Measurements from ENCODE around the gene GSTM2.

Gene GSTM2

DNA sequence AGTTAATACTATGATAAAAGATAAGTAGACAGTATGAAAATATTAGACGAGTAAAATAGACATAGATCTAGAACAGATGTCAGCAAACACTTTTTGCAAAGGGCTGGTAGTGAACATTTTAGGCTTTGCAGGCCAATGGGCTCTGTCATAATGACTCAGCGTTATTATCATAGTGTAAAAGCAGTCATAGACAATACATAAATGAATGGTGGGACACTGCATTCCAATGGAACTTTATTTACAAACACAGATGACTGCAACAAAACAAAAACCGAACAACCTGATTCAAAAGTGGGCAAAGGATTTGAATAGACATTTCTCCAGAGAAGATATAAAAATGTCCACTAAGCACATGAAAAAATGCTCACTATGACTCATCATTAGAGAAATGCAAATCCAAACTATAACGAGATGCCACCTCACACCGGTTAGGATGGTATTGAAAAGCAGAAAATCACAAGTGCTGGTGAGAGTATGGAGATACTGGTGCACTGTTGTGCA, 51.5 kb downstream of the GSTM2 start:
- no peak for DNase-seq (ENCODE audit: low spot score)
- H3K27ac ChIP-seq = no peak overlapping the region
- CTCF ChIA-PET = no interaction called here
- TF ChIP-seq, protein P1, sequence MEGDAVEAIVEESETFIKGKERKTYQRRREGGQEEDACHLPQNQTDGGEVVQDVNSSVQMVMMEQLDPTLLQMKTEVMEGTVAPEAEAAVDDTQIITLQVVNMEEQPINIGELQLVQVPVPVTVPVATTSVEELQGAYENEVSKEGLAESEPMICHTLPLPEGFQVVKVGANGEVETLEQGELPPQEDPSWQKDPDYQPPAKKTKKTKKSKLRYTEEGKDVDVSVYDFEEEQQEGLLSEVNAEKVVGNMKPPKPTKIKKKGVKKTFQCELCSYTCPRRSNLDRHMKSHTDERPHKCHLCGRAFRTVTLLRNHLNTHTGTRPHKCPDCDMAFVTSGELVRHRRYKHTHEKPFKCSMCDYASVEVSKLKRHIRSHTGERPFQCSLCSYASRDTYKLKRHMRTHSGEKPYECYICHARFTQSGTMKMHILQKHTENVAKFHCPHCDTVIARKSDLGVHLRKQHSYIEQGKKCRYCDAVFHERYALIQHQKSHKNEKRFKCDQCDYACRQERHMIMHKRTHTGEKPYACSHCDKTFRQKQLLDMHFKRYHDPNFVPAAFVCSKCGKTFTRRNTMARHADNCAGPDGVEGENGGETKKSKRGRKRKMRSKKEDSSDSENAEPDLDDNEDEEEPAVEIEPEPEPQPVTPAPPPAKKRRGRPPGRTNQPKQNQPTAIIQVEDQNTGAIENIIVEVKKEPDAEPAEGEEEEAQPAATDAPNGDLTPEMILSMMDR (conservative IDR thresholded peaks at IDR 0.05; ENCODE audit: low read depth) = no peak
- POLR2A ChIA-PET (ENCODE audit: low non-redundant PET) = no interaction called here

GRCh38 chr1:109721042-109721441, 53.2 kb downstream of the GSTM2 start:
- DNase-seq (ENCODE audit: low spot score) = no peak
- CTCF ChIA-PET = interaction anchor here (0.6 kb wide), 2 partner anchors 129 to 1926 kb away, joined by 3 read pairs; no protein-coding TSS in a partner anchor
- TF ChIP-seq, protein P1 (conservative IDR thresholded peaks at IDR 0.05; ENCODE audit: low read depth) = no peak
- POLR2A ChIA-PET (ENCODE audit: low non-redundant PET) = no interaction called here
- H3K27ac ChIP-seq = no peak overlapping the region

GRCh38 chr1:109721971-109722370, 54.1 kb downstream of the GSTM2 start:
- TF ChIP-seq, protein P1 (conservative IDR thresholded peaks at IDR 0.05; ENCODE audit: low read depth) = no peak
- ChIA-PET POLR2A (ENCODE audit: low non-redundant PET) (no interaction called here), CTCF (no interaction called here)
- no peak overlapping the region for H3K27ac ChIP-seq
- no peak for DNase-seq (ENCODE audit: low spot score)

GRCh38 chr1:109722908-109723691, 55.2 kb downstream of the GSTM2 start:
- TF ChIP-seq, protein P1 (conservative IDR thresholded peaks at IDR 0.05; ENCODE audit: low read depth) = no peak
- H3K27ac ChIP-seq = no peak overlapping the region
- no peak for DNase-seq (ENCODE audit: low spot score)
- POLR2A ChIA-PET (ENCODE audit: low non-redundant PET) = no interaction called here
- CTCF ChIA-PET = no interaction called here
